Measurements from ENCODE around the gene CDK2AP2. TPM values are rescaled to one million over a fixed set of nuclear protein-coding genes. Genes with fewer than 3 reads are reported as not detected.

Gene CDK2AP2, protein sequence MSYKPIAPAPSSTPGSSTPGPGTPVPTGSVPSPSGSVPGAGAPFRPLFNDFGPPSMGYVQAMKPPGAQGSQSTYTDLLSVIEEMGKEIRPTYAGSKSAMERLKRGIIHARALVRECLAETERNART
- total RNA-seq: 13.6 and 13.7 TPM in 2 replicates

DNA sequence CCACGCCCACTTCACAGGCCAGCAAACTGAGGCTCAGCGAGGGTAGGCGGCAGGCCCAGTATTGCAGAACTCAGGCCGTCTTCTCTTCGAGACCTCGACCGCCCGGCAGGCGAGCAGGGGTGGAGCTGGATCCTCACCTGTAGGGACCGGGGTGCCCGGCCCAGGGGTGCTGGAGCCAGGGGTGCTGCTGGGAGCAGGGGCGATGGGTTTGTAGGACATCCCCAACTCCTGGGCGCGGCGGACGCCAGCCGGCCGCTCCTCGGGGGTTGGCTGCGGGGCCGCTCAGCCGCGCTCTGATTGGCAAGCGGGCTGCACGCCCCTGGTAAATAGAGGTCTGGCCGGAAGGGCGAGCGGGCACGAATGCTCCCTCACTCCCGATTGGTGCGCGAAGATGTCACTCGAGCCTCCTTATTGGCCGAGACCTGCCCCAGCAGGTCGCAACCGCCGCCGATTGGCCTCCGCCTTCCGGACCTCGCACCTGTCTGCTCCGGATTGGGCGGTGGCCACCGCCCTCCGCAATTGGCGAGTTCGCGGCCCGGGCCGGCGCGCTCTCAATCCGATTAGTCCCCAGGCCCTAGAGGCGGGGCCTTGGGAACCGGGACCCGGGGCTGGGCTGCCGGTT lies at the start of gene CDK2AP2:
TSS of gene CDK2AP2 (minus strand) at position 299 of the 622 bp plus-strand sequence. CDS start at position 219, 80 bp downstream.

DNA sequence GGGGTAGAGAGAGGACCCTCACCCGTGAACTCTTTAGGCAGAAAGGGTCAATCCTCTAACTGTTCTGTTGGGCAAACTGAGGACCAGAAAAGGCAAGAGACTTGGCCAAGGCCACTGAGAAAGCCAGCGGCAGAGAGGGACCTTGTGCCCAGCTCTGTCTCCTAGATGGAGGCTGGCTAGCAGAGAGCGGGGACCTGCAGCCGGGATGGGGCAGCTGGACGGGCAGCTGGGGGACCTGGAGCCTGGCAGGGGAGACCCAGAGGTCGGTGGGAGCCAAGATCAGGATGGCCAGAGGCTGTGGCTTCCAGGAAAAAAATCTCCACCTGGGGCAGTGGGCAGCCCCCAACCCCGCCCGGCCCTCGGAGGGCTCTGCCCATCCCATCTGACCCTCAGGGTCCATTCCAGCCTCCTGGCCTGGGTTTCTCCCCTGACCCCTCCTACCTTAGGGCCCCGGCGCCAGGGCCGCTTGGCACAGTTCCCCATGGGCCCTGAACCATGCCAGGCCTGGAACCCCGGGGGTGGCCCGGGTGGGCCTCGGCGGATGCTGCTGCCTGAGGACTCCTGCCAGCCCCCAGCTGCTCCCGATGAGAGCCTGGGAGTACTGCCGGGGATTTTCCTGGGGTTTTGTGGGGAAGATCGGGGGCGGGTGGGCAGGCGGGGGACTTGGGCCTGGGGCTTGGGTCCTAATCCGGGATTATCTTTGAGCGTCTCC lies 15.0 kb upstream of the CDK2AP2 start, which contains the start of gene CABP2:
TSS of gene CABP2 (minus strand) at position 603 of the 712 bp plus-strand sequence. CDS start at position 483, 120 bp downstream.

DNA sequence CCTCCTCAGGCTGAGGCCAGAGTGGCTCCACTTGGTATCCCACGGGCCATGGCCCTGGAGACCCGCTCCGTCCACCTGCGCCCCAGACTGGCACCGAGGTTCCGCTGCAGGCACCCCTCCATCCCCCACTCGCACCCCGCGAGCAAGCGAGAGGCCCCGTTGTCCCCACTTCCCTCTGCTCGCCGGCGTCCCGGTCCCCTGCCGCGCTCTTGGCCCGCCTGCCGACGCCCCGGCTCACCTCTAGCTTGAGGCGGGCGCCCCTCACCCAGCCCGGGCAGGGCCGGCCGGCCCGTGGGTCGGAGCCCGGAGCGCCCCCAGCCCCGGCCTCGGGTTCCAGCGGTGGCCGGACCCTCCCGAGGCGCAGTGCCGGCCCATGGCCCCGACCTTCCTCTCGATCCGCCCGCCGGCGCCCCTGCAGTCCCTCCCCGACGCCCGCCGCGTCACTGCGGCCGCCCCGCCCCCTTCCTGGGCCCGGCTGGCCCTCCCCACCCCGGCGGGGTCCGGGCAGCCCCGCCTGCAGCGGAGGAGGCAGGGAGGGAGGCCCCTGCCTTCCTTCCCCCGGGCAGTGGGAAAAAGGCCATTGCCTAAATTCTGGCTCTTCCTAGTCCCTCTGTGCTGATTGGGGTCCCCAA lies 2.9 kb downstream of the CDK2AP2 start, which contains the start of gene PITPNM1:
TSS of gene PITPNM1 (minus strand) at position 414 of the 632 bp plus-strand sequence. CDS start 1,183 bp downstream, outside the sequence.

DNA sequence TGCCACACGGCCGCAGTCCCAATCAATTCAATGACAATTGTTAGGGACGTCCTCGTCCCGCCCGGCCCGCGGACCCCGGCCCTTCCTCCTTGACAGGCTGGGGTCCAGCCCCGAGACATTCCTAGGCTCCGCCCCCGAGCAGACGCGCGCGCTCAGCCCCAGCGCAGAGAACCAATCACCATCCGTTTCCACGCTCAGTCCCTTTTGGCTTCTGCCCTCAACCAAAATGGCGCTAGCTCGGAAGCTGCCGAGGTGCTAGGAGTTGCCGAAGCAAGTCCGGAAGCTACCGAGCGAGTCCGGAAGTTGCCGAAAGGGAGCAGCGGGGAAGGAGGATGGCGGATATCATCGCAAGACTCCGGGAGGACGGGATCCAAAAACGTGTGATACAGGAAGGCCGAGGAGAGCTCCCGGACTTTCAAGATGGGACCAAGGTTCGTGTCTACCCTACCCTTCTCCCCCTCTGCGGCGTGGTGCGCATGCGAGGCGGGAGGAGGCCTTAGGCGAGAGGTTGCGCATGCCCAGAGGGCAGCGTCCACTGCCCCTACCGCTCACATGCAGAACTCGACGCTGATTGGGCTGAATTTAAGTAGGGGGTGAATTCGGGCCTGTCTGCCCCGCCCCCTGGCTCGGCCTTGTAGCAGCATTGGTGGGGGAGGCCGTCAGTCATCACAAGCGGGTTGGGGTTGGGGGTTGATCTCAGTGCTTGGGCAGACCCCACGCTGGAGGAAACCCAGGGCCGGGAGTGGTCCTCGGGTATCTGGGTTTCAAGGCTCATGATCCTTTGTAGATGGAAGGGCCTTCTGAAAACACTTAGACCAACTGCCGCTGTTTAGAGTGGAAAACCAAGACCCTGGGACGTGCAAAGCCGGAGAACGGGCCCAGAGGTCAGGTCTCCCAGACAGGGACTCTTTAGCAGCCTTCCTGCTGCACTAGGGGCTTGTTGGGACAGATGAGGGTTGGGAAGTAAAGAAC lies 24.8 kb downstream of the CDK2AP2 start, which contains the start of gene AIP:
TSS of gene AIP (plus strand) at position 200 of the 972 bp plus-strand sequence. CDS start at position 333, 133 bp downstream.

DNA sequence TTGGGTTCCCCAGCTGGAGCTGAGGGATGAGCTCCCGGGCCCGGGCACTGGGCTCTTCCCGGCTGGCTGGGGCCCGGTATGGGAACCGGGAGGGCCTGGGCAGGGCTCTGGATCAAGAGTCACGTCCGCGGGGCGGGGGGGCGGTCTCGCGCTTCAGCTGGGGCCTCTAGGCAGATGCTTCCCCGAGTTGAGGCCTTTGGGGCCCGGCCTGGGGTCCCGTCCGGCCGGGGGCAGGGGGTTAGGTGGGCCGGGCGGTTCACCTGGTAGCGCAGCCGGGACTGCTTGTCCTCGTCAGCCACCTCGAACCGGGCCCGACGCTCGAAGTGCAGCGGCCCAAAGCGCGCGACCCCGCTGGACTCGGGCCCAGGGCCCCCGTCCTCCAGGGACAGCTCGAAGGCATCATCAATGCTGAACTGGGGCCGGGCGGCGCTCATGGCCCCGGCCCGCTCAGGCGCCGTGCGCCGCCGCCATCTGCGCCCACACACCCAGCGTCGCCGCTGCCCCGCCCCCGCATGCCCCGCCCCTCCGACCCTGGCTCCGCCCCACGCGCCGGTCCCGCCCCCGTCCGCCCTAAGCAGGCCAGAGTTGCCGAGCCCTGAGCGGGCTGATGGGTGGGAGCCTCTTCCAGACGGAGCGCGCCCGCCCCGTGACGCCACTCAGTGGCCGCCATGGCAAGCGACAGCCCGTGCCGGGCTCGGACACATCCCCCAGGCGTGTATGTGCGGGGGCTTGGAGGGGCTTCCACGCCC lies 39.0 kb downstream of the CDK2AP2 start, which contains the start of gene TMEM134:
TSS of gene TMEM134 (minus strand) at position 493 of the 749 bp plus-strand sequence. CDS start at position 434, 59 bp downstream.

Small RNAs within 50 kb of the gene (small RNA-seq; reads per million reads assigned to genes)
- gene MIR6752: not detected

Other genes starting within 250 kb of the CDK2AP2 start
- 16.9 and 19.1 TPM in 2 replicates for gene GRK2, start 241.7 kb downstream of the CDK2AP2 start, total RNA-seq
- 18.8 and 23.9 TPM in 2 replicates for gene ANKRD13D, start 218.9 kb downstream of the CDK2AP2 start, total RNA-seq
- 15.8 and 19.3 TPM in 2 replicates for gene SSH3, start 204.6 kb downstream of the CDK2AP2 start, total RNA-seq
- 41.8 and 49.8 TPM in 2 replicates for gene POLD4, start 154.6 kb downstream of the CDK2AP2 start, total RNA-seq
- gene CLCF1, start 134.6 kb downstream of the CDK2AP2 start, total RNA-seq: 8.8 and 9.4 TPM in 2 replicates
- 5.5 and 6.4 TPM in 2 replicates for gene RAD9A, start 116.2 kb downstream of the CDK2AP2 start, total RNA-seq
- 131 and 138 TPM in 2 replicates for gene PPP1CA, start 106.3 kb downstream of the CDK2AP2 start, total RNA-seq
- not detected in 2 replicates for gene TBC1D10C, start 104.1 kb downstream of the CDK2AP2 start, total RNA-seq
- gene CARNS1, start 92.5 kb downstream of the CDK2AP2 start, total RNA-seq: 0.97 and 1.2 TPM in 2 replicates
- 33.2 and 35.3 TPM in 2 replicates for gene RPS6KB2, start 79.7 kb downstream of the CDK2AP2 start, total RNA-seq
- gene PTPRCAP, start 70.5 kb downstream of the CDK2AP2 start, total RNA-seq: 0.11 and 0.26 TPM in 2 replicates
- gene CORO1B, start 64.7 kb downstream of the CDK2AP2 start, total RNA-seq: 59.1 and 86.2 TPM in 2 replicates
- not detected in 2 replicates for gene GPR152, start 55.4 kb downstream of the CDK2AP2 start, total RNA-seq
- gene CABP4, start 52.8 kb downstream of the CDK2AP2 start, total RNA-seq: 0.11 TPM in 1 of 2 replicates, not detected in the other
- gene TMEM134, start 38.9 kb downstream of the CDK2AP2 start, total RNA-seq: 20.3 and 28.2 TPM in 2 replicates
- gene AIP, start 25.1 kb downstream of the CDK2AP2 start, total RNA-seq: 35.5 and 38.2 TPM in 2 replicates
- 15.5 and 17.0 TPM in 2 replicates for gene PITPNM1, start 2.8 kb downstream of the CDK2AP2 start, total RNA-seq
- not detected in 2 replicates for gene CABP2, start 15.3 kb upstream of the CDK2AP2 start, total RNA-seq
- 444 and 488 TPM in 2 replicates for gene GSTP1, start 75.7 kb upstream of the CDK2AP2 start, total RNA-seq
- 99.6 and 138 TPM in 2 replicates for gene NDUFV1, start 98.8 kb upstream of the CDK2AP2 start, total RNA-seq
- gene NUDT8, start 121.8 kb upstream of the CDK2AP2 start, total RNA-seq: 2.9 and 5.8 TPM in 2 replicates
- gene TBX10, start 131.6 kb upstream of the CDK2AP2 start, total RNA-seq: not detected in 2 replicates
- gene ACY3, start 142.6 kb upstream of the CDK2AP2 start, total RNA-seq: not detected in 2 replicates
- not detected in 2 replicates for gene ALDH3B2, start 166.5 kb upstream of the CDK2AP2 start, total RNA-seq